Amniotic epithelial cell (primary cell): ENCODE measurements around the gene VDAC2.
"Not testable (repeated sequence)": the region's sequence is repeated elsewhere in the genome, so short reads cannot be mapped to it uniquely, and the experiment has no call there.

Experiments used
- DNase-seq: peaks from one replicate; pipeline ENCODE4 v3.0.0-alpha.2; 2010; ENCODE audit warnings: low read depth

Gene VDAC2, protein sequence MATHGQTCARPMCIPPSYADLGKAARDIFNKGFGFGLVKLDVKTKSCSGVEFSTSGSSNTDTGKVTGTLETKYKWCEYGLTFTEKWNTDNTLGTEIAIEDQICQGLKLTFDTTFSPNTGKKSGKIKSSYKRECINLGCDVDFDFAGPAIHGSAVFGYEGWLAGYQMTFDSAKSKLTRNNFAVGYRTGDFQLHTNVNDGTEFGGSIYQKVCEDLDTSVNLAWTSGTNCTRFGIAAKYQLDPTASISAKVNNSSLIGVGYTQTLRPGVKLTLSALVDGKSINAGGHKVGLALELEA

DNA sequence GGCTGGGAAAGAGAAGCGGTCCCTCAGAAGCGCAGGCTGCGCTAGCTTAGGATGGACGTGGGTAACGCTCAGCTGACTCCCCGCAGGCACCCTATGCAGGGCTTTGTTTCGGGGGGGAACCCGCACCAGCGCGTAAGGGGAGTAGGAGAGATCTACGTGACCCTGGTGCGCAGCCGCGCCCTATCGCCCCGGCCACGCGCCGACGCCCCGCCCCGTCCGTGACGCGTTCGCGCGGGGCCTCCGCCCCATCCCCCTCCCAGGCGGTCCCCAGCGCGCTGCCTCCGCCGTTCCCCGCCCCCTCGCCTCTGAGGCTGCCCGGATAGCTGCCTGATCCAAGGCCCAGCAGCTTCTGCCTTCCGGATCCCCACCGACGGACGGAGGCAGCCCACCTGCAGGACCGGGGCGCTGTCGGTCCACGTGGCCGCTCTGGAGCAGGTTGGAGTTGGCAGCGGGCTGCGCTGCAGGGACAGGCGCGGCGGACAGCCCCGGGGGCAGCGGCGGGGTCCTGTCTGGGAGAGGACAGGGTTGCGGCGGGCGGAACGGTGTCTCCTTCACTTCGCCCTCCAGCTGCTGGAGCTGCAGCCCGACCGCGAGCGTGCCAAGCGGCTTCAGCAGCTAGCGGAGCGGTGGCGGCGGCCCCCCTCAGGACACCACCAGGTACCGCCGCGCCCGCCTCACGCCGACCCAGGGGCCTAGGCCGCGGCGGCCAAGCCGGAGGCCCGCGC is at the start of gene VDAC2:
TSS of gene VDAC2 (plus strand) at position 515 of the 725 bp plus-strand sequence. CDS start 363 bp downstream, outside the sequence.
- peak; percentile 73 for DNase-seq

DNA sequence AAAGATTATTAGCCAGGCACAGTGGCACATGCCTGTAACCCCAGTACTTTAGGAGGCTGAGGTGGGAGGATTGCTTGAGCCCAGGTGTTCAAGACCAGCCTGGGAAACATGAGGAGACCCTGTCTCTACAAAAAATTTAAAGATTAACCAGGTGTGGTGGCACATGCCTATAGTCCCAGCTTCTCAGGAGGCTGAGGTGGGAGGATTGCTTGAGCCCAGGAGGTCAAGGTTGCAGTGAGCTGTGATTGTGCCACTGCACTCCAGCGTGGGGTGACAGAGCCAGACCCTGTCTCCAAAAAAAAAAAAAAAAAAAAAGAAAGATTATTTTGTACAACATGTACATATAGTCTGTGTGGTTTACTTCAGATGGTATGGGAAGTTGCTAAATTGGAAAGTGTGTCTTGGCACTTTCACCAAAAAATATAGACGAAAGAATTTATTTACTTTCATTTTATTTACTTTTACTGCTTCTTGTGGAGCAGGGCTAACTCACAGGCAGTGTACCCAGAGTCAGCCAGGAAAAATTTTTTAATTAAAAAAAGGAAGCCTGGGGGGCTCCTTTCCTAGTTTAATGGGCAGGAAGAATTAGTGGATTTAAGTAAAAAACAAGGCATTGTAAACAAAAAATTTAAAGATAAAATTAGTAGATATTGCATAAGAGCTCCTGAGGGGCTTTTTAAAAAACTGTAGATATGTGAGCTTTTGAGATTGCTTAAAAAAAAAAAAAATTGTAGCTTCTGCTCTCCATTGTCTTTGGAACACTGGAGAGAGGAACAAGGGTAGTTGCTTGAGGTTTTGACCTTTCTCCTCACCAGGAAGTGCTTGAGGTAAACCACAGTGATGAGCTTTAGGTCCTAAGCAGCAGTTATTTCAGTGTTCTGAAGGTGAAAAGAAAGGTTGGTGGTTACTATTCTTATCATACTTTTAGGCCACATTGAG is 44.6 kb upstream of the VDAC2 start:
- DNase-seq = peak; percentile 76

DNA sequence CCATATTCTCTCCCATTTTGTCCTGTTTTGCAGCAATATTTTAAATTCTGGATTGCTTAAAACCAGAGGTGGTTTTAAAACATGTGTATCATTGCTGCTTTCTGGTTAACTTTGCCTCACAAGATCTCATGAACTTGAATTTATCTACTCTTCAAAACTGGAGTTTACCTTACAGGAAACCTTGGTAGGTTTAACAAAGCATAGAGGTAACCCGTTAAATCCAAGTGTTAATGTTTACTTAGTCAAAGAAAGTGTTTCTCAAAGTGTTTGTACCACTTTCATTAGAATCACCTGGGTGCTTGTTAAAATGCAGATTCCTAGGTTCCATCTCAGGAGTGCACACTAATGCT is 44.0 kb upstream of the VDAC2 start:
- no peak for DNase-seq

DNA sequence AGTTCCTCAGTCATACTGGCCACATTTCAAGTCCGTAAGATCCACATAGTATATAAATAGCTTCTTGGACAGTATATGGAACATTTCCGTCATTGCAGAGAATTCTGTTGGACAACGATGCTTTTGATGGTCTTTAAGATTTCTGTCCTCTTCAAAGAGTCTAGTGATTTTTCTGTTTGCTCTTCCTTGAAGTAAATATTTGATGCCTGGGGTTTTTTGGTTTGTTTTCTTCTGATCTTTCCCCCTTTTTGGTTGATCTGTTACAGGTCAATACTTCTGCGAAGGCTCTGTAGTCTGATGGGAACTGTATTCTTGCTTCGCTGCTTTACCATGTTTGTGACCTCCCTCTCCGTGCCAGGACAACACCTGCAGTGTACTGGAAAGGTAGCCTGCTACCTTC is 42.3 kb upstream of the VDAC2 start:
- no peak for DNase-seq

DNA sequence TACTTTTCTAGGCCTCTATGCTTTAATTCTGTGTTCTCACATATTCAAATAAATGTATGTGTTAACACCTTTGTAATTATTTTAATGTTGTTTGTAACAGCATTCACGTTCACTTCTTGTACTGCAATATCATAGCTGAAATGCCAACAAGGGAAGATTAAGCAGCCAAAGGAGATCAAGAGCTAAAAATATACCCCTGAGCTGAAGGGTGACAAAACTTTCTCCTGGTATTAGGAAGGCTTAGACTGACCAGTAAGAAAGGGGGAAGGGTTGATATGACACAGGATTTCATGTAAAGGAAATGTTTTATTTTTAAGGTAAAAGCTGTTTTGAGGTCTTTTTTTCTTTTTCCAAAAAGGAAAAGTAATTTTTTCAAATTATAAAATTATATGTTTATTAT is 40.4 kb upstream of the VDAC2 start:
- DNase-seq = no peak

DNA sequence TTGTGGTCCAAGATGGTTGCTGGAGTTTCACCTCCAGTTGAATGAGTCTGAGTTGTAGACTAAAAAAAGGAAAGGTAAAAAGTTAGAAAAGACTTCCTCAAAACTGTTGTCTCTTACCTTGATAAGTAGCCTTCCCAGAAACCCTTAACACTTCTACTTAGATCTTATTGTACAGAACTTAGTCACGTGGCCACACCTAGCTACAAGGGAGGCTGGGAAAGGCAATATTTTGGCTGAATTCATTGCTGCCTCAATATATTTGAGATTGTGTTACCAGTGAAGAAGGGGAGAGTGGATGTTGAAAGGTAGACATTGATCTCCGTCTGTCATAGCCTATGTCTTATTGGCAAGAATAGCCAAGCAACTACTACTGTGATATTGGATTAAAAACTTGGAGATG is 35.5 kb upstream of the VDAC2 start:
- DNase-seq = no peak

DNA sequence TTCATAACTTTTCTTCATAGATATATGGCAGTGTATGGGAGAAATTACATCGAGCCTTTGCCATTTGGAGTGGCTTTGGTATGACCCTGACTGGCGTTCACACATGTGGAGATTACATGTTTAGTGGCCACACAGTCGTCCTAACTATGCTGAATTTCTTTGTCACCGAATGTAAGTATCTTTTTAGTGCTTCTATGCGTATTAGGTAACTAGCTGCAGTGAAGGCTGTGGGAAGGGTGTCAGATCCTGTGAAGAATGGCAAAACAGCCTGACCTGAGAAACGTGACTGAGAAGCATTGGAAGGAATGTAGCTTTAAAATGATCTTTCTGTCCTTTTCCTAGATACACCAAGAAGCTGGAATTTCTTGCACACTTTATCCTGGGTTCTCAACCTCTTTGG is 34.5 kb upstream of the VDAC2 start:
- no peak for DNase-seq

DNA sequence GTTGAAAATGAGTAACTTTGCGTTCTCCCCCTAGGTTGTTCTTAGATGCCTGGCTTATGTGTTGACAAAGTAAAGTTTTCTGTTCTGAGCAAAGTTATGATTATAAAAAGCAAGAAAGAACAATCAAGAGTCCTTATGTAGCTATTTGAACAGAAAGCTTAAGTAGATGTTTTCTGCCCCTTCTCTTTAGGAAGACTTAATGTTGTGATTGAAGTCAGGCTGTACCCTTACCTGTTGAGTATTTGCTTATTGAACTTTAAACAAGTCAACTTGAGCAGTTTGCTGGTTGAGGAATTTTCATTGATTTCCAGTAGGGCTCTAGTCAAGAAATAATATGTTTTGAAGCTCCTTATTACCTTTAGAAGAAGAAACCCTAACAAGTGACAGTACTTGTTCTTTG is 33.9 kb upstream of the VDAC2 start:
- DNase-seq = no peak

DNA sequence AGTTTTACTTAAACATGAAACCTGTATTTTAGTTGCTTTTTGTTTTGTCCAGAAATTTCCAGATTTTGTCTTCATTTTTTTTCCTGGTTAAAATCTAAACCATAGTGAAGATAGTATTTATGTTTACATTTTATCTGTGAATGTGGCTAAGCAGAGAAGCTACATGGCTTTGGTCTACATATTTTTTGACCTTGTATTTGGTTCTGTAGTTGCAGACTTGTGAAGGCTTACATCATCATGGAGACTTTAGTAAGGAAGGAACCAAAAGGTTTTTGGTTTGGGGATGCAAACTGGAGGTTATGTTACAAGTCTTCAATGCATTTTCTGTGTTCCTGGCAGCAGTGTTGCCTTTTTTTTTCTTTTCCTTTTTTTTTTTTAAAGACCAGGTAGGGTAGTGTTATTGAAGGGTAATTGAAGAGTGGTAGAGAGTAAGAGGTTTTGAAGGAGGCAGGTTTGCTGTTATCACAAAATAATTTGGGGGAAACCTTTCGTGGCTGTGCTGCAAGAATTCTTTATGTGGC is 30.9 kb upstream of the VDAC2 start:
- DNase-seq = peak; percentile 19

DNA sequence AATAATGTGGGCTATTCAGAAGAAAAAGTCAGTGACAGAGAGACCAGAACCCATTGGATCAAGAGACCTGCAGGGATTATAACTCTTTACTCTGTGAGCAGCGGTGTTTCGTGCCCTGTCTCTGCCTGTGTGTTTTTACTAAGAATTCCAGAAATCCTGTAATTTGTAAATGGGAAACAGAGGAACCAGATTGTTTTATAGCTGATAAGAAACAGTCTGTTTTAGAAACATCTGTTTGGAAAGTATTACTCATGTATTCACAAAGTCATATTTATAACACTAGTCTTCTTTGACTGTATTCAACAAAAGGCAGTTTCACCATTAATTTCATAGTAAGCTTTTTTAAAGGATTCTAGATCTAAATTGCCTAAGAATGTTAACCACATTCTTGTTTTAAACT is 30.0 kb upstream of the VDAC2 start:
- peak; percentile 47 for DNase-seq

DNA sequence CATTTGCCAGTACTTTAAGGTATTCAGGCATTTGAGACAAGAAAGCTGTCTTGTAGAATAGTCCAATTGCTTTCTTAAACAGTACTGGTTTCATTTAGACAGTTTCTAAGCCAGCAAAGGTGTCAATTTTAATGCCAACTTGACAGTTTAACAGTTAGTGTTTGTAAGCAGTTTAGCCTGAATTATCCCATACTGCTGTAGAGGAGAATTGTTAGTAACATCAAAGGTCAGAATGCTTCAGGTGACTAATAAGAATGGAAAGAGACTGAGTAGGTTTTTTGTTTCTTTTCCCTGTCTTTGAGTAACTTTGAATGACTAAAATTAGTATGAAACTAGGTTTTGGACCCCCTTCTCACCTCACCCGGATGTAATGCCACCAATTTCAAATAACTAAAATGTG is 29.5 kb upstream of the VDAC2 start:
- no peak for DNase-seq

DNA sequence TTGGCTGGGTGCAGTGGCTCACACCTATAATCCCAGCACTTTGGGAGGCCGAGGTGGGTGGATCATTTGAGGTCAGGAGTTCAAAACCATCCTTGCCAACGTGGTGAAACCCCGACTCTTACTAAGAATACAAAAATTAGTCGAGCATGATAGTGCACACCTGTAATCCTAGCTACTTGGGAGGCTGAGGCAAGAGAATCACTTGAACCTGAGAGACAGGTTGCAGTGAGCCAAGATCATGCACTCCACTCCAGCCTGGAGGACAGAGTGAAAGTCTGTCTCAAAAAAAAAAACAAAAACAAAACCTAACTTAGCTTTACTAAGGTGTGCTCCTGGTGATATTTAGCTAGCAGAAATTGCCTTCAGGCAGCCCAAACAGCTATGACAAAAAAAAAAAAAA is 24.3 kb upstream of the VDAC2 start:
- DNase-seq = no peak

DNA sequence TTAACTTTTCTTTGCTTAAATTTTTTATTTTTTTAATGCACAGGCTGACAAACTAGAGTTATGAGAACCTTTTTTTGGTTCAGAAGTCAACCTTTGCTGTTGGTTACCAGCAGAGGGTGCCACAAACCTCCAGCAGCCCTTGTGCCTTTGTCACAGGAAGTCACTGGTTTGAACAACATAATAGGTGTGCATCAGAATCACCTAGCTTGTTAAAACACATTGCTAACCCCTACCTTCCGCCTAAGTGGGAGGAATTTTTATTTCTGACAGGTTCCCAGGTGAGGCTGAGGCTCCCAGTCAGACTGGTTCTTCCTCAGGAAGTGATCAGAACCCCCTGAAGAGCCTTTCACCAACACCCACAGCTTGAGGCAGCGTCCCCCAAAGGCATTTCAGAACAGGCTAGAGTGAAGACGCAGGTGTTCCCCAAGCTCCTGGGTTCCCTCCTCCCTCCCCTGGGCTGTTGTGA is 22.6 kb upstream of the VDAC2 start:
- peak; percentile 61 for DNase-seq

DNA sequence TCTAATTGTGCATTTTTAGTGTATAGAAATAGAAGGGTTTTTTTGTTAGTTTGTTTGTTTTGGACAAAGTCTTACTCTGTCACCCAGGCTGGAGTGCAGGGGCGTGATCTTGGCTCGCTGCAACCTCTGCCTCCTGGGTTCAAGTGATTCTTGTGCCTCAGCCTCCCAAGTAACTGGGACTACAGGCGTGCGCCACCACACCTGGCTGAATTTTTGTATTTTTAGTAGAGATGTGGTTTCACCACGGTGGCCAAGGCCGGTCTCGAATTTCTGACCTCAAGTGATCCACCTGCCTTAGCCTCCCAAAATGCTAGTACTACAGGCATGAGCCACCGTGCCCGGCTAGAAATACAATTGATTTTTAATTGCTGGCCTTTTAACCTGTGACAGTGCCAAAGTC is 22.1 kb upstream of the VDAC2 start:
- DNase-seq = not testable (repeated sequence)

DNA sequence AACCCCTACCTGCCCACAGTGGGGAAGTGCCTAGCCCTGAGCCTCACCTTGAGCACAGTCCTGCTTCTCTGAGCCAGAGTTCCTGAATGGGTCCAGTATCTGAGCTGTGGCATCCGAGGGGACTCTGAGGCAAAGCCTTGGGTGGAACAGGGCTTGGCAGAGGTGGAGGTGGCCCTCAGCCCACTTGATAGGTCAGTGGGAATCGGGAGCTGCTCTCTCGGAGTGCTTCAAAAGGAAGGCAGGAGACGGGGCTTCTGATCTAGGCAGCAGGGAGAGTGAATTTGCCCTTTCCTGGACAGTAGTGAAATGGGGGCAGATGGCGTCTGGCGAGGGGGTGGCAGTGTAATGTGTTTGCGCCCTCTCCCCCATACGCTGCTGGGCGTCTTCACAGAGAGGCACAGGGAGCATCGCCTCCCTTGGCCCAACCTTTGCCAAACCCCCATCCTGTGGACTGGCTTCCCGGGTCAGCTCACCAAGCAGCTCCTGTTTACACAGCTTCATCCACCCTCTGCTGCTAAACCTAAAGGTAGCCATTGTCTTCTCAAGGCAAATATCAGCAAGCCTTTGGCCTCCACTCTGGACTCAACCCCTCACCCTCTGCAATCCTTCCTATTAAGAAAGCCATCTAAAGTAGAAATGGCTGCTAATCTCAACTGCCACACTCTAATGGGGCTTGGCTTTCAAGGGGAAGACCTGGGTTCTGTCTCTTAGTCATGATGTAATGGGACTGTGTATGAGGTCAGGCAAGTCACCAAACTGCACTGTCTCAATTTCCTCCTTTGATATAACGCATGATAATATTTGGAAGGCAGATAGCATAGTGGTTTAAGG is 21.1 kb upstream of the VDAC2 start:
- DNase-seq = no peak

DNA sequence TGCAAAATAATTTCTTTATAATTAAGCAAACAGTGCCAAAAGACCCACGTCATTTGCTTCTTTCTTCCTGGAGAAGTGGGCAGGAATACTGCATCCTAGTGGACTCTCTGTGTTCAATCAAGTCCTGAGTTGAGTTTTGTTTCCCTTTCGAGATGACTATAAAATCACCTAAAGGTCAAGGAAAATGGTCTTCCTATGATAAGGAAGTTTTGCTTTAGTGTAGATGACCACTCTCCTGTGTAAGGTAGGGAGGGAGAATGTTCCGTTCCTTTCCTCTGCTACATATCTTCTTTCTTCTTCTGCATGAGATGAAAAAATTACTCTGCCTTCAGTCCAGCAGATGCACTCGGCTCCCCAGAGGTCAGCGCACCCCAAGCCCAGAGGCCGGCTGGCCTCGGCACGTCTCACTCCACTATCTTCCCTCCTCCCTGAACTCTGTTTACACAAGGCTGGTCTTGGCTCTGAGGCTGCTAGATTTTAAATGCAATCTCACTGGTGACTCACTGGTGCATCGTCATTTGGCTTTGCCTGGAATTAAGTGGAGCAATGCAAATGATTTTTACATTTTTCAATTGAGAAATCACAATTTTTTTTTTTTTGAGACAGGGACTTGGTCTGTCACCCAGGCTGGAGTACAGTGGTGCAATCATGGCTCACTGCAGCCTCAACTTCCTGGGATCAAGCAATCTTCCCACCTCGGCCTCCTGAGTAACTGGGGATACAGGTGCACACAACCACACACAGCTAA is 18.6 kb upstream of the VDAC2 start:
- DNase-seq = peak; percentile 97

DNA sequence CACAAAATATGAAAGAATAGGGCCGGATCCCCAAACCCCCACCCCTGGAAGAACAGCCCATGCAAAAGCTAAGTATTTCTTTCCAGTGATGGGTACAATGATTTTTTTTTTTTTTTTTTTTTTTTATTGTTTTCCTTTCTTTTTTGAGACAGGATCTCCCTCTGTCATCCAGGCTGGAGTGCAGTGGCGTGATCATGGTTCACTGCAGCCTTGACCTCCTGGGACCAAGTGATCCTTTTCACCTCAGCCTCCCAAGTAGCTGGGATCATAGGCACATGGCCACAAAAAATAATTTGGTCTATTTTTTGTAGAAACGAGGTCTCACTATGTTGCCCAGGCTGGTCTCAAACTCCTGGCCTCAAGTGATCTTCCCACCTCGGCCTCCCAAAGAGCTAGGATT is 16.0 kb upstream of the VDAC2 start:
- DNase-seq = not testable (repeated sequence)

DNA sequence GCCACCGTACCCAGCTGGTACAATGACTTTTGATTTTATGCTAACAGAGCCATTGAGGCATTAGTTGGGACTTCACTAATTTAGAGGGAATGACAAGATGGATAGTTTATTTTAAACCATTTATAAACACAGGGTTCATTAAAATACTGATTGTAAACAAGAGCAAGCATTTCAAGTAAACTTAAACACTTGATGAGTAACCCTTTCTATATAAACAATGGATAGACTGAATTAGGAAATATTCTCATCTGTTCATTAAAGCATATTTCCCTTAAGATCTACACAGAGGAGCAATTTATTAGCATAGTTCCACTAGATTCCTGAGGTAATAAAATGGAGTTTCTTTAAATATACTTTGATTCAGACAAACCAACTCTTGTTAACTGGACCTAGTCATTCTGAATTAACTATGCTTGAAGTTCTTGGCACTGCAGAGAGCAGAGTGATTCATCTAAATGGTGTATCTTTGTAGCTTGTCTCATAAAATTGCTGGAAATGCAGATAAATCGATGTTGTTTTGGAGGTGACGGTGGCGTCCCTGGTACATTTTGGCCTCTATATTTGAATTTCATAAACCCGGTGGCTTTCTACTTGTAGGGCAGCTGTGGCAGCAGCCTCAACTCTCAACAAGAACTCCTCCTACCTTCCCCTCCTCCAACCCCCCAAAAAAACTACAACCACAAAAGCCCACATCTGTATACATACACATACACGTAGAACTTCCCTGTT is 15.4 kb upstream of the VDAC2 start:
- DNase-seq = peak; percentile 71

DNA sequence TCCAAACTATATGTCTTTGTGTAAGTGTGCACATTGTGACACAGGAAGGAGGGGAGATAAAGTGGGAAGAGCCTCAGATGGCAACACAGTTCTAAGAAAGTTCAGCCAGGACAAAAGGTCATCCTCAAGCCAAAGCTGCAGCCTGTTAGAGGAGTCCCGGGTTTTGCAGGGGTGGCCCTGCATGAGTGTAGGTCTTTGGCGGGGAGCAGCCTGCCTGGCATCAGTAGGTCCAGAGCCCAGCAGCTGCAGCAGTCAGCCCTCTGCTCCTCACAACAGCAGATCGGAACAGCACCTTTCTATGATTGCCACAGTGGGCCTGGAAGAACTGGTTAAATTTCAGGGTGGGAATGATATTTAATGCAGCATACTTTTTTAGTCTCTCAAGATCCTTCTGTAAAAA is 13.5 kb upstream of the VDAC2 start:
- no peak for DNase-seq

DNA sequence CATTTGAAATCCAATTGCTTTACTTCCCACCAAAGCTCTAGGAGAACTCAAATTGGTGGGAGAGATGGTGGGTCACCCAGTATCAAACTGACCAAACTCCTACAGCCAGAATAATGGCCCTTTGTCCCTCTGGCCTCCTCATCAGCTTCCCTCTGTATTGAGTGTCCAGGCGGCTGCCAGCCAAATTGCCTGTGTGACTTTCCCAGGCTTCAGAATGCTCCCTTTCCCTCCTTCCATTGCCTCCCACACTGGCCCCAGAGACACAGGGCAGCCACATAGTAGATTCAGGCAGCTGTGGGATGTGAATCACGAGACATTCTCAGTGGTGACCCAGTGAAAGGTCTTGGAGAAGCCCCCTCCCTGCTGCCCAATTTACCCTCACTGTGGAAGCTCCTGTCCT is 12.7 kb upstream of the VDAC2 start:
- DNase-seq = no peak
